CD4-positive, alpha-beta T cell (primary cell): Measurements from ENCODE around the gene MBD3L3. TPM values are rescaled to one million over a fixed set of nuclear protein-coding genes. Genes with fewer than 3 reads are reported as not detected.

Source experiments
- ATAC-seq: fragments of 200-7000 bp; cut with Tn5 transposase; one replicate; pipeline ENCODE4 v1.10.0; 2022; ENCODE audit warnings: mild to moderate bottlenecking; ENCODE audit not compliant: poor library complexity
- CTCF ChIA-PET: fragments of 350-600 bp; sonication (Branson Sonifier 250); formaldehyde crosslinking; loops from one replicate; lab custom pipeline; 2021; ENCODE audit warnings: antibody characterized with exemption, inconsistent platforms; lab: Charles Lee
- POLR2A ChIA-PET: fragments of 350-600 bp; sonication (Branson Sonifier 250); formaldehyde crosslinking; loops from one replicate; lab custom pipeline; 2021; ENCODE audit warnings: antibody characterized with exemption, inconsistent platforms; lab: Charles Lee
- DNase-seq, 14 experiments: peaks; one replicate each; pipeline ENCODE4 v3.0.0-alpha.2; 2013 to 2020; ENCODE audit warnings: mixed read lengths in 2 of 14
- H3K27ac ChIP-seq, 2 donors: one replicate each; pipeline versions ENCODE4 v1.5.1 to v1.7.0; 2013; ENCODE audit warnings: low read length in 2 of 2, low read depth in 1 of 2, mild to moderate bottlenecking in 1 of 2
- H3K27me3 ChIP-seq, 2 experiments: 1 replicate in 1 of 2; 2 replicates in 1 of 2; pipeline versions ENCODE4 v1.6.1 to v1.7.0; 2013; ENCODE audit warnings: low read length in 2 of 2, control low read depth in 1 of 2, mild to moderate bottlenecking in 1 of 2, moderate library complexity in 1 of 2; ENCODE audit not compliant: insufficient read depth in 2 of 2, control insufficient read depth in 1 of 2
- H3K36me3 ChIP-seq: one replicate; pipeline ENCODE4 v1.6.1; 2013; ENCODE audit warnings: low read length, control low read depth; ENCODE audit not compliant: insufficient read depth
- H3K4me1 ChIP-seq: one replicate; pipeline ENCODE4 v1.6.1; 2013; ENCODE audit warnings: low read length, control low read depth; ENCODE audit not compliant: insufficient read depth
- H3K4me3 ChIP-seq: one replicate; pipeline ENCODE4 v1.5.1; 2013; ENCODE audit warnings: mild to moderate bottlenecking, low read length, moderate library complexity
- H3K9me3 ChIP-seq, 2 experiments: 1 replicate in 1 of 2; 2 replicates in 1 of 2; pipeline versions ENCODE4 v1.6.1 to v1.7.0; 2013; ENCODE audit warnings: low read length in 2 of 2, mild to moderate bottlenecking in 2 of 2, control low read depth in 1 of 2, moderate library complexity in 1 of 2; ENCODE audit not compliant: control insufficient read depth in 1 of 2, insufficient read depth in 1 of 2
- H3K27ac Mint-ChIP-seq: one replicate; pipeline ENCODE4 v1.8.0; 2020; ENCODE audit warnings: mixed read lengths
- H3K27me3 Mint-ChIP-seq: one replicate; pipeline ENCODE4 v1.8.0; 2021; ENCODE audit warnings: mixed read lengths
- H3K36me3 Mint-ChIP-seq: one replicate; pipeline ENCODE4 v1.8.0; 2021; ENCODE audit warnings: low read depth, mixed read lengths
- H3K4me1 Mint-ChIP-seq: one replicate; pipeline ENCODE4 v1.8.0; 2021; ENCODE audit warnings: low read depth, mixed read lengths
- H3K4me3 Mint-ChIP-seq: one replicate; pipeline ENCODE4 v1.8.0; 2020; ENCODE audit warnings: mild to moderate bottlenecking, mixed read lengths
- H3K9me3 Mint-ChIP-seq: one replicate; pipeline ENCODE4 v1.8.0; 2020; ENCODE audit warnings: mixed read lengths
- CTCF ChIP-seq: fragments of 200-600 bp; IDR thresholded peaks from one replicate; pipeline ENCODE4 v1.8.0; 2022; ENCODE audit warnings: antibody characterized with exemption, mild to moderate bottlenecking
- intact Hi-C, 2 experiments: fragments of 100-400 bp; cut with DNase I in 1 of 2; cut with micrococcal nuclease in 1 of 2; formaldehyde crosslinking; loops; one replicate each; pipeline versions ENCODE4 v1.15.1 to v1.9.0; 2023 to 2025; cut with DNase I, micrococcal nuclease
- total RNA-seq, 174 experiments: library from RNA in 2 of 174; stranded (reverse) in 2 of 174; gene quantifications; one replicate each; pipeline ENCODE4 v1.2.3 and lab custom pipeline; 2021 to 2026

Gene MBD3L3
- total RNA-seq, 2 experiments from 2014 or later: not detected

GRCh38 chr19:7078008-7078407, 19.5 kb upstream of the MBD3L3 start:
- no peaks in the 10 kb centered on the region for H3K4me1 ChIP-seq
- CTCF ChIA-PET: no interaction called here
- Mint-ChIP-seq H3K4me3 (no peak overlapping the region), H3K36me3 (peaks cover 98% of the 10 kb centered on the region), H3K27ac (no peak overlapping the region), H3K27me3 (no peaks in the 10 kb centered on the region), H3K9me3 (peaks cover 8% of the 10 kb centered on the region), H3K4me1 (peaks cover 4% of the 10 kb centered on the region)
- no peaks in the 10 kb centered on the region for H3K27me3 ChIP-seq
- peaks cover 99% of the 10 kb centered on the region for H3K36me3 ChIP-seq
- intact Hi-C loops: no loop called here
- POLR2A ChIA-PET: interaction anchor here (0.6 kb wide), 1 partner anchor 398 kb away, joined by 3 read pairs; no protein-coding TSS in a partner anchor
- ATAC-seq (no peak), DNase-seq (peak in 1 of 14 experiments; percentile 19)
- TF ChIP-seq CTCF: no peak
- H3K9me3 ChIP-seq: peaks cover 73 to 83% of the 10 kb centered on the region in 2 experiments
- H3K4me3 ChIP-seq: no peak overlapping the region
- no peak overlapping the region for H3K27ac ChIP-seq

DNA sequence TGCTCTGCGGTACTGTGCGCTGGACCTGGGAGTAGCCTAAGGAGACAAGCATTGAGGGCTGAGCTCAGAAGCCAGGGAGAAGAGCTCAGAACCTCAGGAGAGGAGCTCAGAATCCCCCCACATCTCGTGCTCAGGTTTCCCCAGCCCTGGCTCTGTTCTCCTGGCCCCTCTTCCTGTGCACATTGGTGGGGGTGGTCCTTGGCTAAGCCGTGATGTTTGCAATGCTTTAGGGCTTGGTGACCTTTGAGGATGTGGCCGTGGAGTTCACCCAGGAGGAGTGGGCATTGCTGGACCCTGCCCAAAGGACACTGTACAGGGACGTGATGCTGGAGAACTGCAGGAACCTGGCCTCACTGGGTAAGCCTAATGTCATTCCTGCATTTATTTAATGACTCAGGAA, 17.7 kb upstream of the MBD3L3 start:
- Mint-ChIP-seq H3K27ac (no peak overlapping the region), H3K27me3 (no peaks in the 10 kb centered on the region), H3K4me3 (no peak overlapping the region), H3K4me1 (peaks cover 10% of the 10 kb centered on the region), H3K36me3 (peaks cover 92% of the 10 kb centered on the region), H3K9me3 (peaks cover 5% of the 10 kb centered on the region)
- Histone ChIP-seq H3K36me3 (peaks cover 95% of the 10 kb centered on the region), H3K4me3 (no peak overlapping the region), H3K27ac (no peak overlapping the region), H3K4me1 (no peaks in the 10 kb centered on the region), H3K9me3 (peaks cover 64% of the 10 kb centered on the region in 2 experiments), H3K27me3 (no peaks in the 10 kb centered on the region)
- ChIA-PET CTCF (interaction anchor here (0.7 kb wide), 1 partner anchor 115 kb away, joined by 3 read pairs; no protein-coding TSS in a partner anchor), POLR2A (interaction anchor here (0.6 kb wide), 1 partner anchor 1511 kb away, joined by 4 read pairs; no protein-coding TSS in a partner anchor)
- intact Hi-C loops: no loop called here
- TF ChIP-seq CTCF: no peak
- no peak for DNase-seq
- ATAC-seq: no peak

- Mint-ChIP-seq H3K9me3 (peaks cover 5% of the 10 kb centered on the region), H3K27me3 (no peaks in the 10 kb centered on the region), H3K27ac (no peak overlapping the region), H3K4me1 (peaks cover 15% of the 10 kb centered on the region), H3K4me3 (no peak overlapping the region), H3K36me3 (peaks cover 89% of the 10 kb centered on the region)
- Histone ChIP-seq H3K36me3 (peaks cover 85% of the 10 kb centered on the region), H3K27ac (no peak overlapping the region), H3K4me1 (peaks cover 11% of the 10 kb centered on the region), H3K27me3 (no peaks in the 10 kb centered on the region), H3K9me3 (peaks cover 51 to 53% of the 10 kb centered on the region in 2 experiments), H3K4me3 (no peak overlapping the region)
- ATAC-seq (no peak), DNase-seq (no peak)
- ChIA-PET CTCF (no interaction called here), POLR2A (no interaction called here)
- intact Hi-C loops: no loop called here
- TF ChIP-seq CTCF: no peak
Measured at GRCh38 chr19:7074705-7075282, 16.3 kb upstream of the MBD3L3 start.
